ENCODE measurements around the gene THRB.

The THRB gene

GRCh38 chr3:24379936-24380335 is 114.7 kb downstream of the THRB start:
- no peak for DNase-seq (ENCODE audit: low spot score)

GRCh38 chr3:24378313-24378712 is 116.3 kb downstream of the THRB start:
- DNase-seq (ENCODE audit: low spot score): no peak

- DNase-seq (ENCODE audit: low spot score): no peak
These were observed 117.2 kb downstream of the THRB start for GRCh38 chr3:24377218-24377993.

GRCh38 chr3:24375947-24376384 is 118.7 kb downstream of the THRB start:
- no peak for DNase-seq (ENCODE audit: low spot score)

GRCh38 chr3:24374801-24375200 is 119.8 kb downstream of the THRB start:
- DNase-seq (ENCODE audit: low spot score): no peak

GRCh38 chr3:24373198-24373959 is 121.3 kb downstream of the THRB start:
- no peak for DNase-seq (ENCODE audit: low spot score)

- DNase-seq (ENCODE audit: low spot score): no peak
These were observed 122.0 kb downstream of the THRB start for GRCh38 chr3:24372559-24373197.

GRCh38 chr3:24370352-24371090 is 124.1 kb downstream of the THRB start:
- DNase-seq (ENCODE audit: low spot score): no peak

GRCh38 chr3:24368605-24369004 is 126.0 kb downstream of the THRB start:
- no peak for DNase-seq (ENCODE audit: low spot score)

- DNase-seq (ENCODE audit: low spot score): no peak
These were observed 126.9 kb downstream of the THRB start for GRCh38 chr3:24367664-24368264.

GRCh38 chr3:24367216-24367615 is 127.4 kb downstream of the THRB start:
- no peak for DNase-seq (ENCODE audit: low spot score)

- DNase-seq (ENCODE audit: low spot score): no peak
These were observed 129.5 kb downstream of the THRB start for GRCh38 chr3:24365168-24365567.

- DNase-seq (ENCODE audit: low spot score): no peak
These were observed 130.3 kb downstream of the THRB start for GRCh38 chr3:24364359-24364758.

GRCh38 chr3:24363242-24363641 is 131.4 kb downstream of the THRB start:
- DNase-seq (ENCODE audit: low spot score): no peak

- no peak for DNase-seq (ENCODE audit: low spot score)
These were observed 133.0 kb downstream of the THRB start for GRCh38 chr3:24361623-24362022.

GRCh38 chr3:24360957-24361356 is 133.7 kb downstream of the THRB start:
- DNase-seq (ENCODE audit: low spot score): no peak

GRCh38 chr3:24359645-24360462 is 134.8 kb downstream of the THRB start:
- no peak for DNase-seq (ENCODE audit: low spot score)

GRCh38 chr3:24359102-24359501 is 135.5 kb downstream of the THRB start:
- DNase-seq (ENCODE audit: low spot score): no peak

- DNase-seq (ENCODE audit: low spot score): no peak
These were observed 137.0 kb downstream of the THRB start for GRCh38 chr3:24357635-24358034.

- no peak for DNase-seq (ENCODE audit: low spot score)
These were observed 138.8 kb downstream of the THRB start for GRCh38 chr3:24355806-24356205.

Measured in SK-N-DZ (cell line).